ENCODE data around the gene ANP32E. TPM values are rescaled to one million over a fixed set of nuclear protein-coding genes. Genes with fewer than 3 reads are reported as not detected.

The ANP32E gene
- total and polyA plus RNA-seq, 2 of the 13 experiments (the other 11 are each of a cell fraction or from before 2014, with no cell fraction given), result 10.3 to 53.0 TPM

GRCh38 chr1:150280138-150280707 is 44.3 kb upstream of the ANP32E start:
- ChIA-PET CTCF (ENCODE audit: low intra/inter-chr PET ratio, low total read pairs) (interaction anchor here (1.3 to 2.9 kb wide), 2 partner anchors 23 to 24 kb away, joined by 3 to 45 read pairs; partner anchors contain the start of gene CA14), POLR2A (interaction anchor here (1.0 to 2.3 kb wide), 9 partner anchors 10 to 235 kb away, joined by 3 to 24 read pairs (median 5); partner anchors contain the start of genes ANP32E, APH1A, CA14 and FALEC)
- peak overlapping the region; percentile 38; the same call in 1 of the 2 replicates for H3K9ac ChIP-seq (ENCODE audit: insufficient read depth, low read depth, low read length)
- peak overlapping the region; percentile 87 for H2AFZ ChIP-seq (ENCODE audit: low read length)
- FAIRE-seq (no peak), ATAC-seq (peak; percentile 78), DNase-seq (ENCODE audit: low spot score) (peak; percentile 70)
- no TSS peak for BruUV-seq (replicated peaks)
- H3K36me3 ChIP-seq (replicated peaks in 1 of 2; ENCODE audit: control insufficient read depth in 1 of 2, insufficient read depth in 2 of 2, low read length in 2 of 2), result no peaks in the 10 kb centered on the region
- H3K9me3 ChIP-seq (ENCODE audit: low read length), result no peaks in the 10 kb centered on the region
- no peaks in the 10 kb centered on the region for H3K79me2 ChIP-seq (ENCODE audit: insufficient read depth, low read length)
- peak overlapping the region; percentile 36 for H3K27ac ChIP-seq (ENCODE audit: extremely low read length, insufficient read depth, low read length)
- H4K20me1 ChIP-seq (ENCODE audit: insufficient read depth, low read length), result no peaks in the 10 kb centered on the region
- intact Hi-C loops (cut with micrococcal nuclease; ENCODE audit: unreplicated experiment), result no loop called here
- no peaks in the 10 kb centered on the region for H3K27me3 ChIP-seq (ENCODE audit: control insufficient read depth in 1 of 2, insufficient read depth in 2 of 2, low read length in 2 of 2)
- H3K4me3 ChIP-seq (replicated peaks in 1 of 3; ENCODE audit: insufficient read depth in 1 of 3, low read depth in 2 of 3, low read length in 3 of 3), result peak overlapping the region in 2 of 3 experiments; percentile 15 to 33; a peak in 3 of 6 replicates
- 15% methylated on average over 6 of the region's 6 CpGs for WGBS (ENCODE audit: low lambda C conversion rate)
- peak overlapping the region; percentile 66 for H3K4me2 ChIP-seq (ENCODE audit: low read depth, low read length)
- in situ Hi-C loops (cut with HindIII; ENCODE audit: extremely low pct_ligation_motif_present, low pct_unique_long_range_greater_than_20kb), result no loop called here
- H3K4me1 ChIP-seq (ENCODE audit: insufficient read depth, low read length), result peaks cover 33% of the 10 kb centered on the region
- TF ChIP-seq MED13 (CRISPR knock-in tag; IDR thresholded peaks at IDR 0.05) (0 out of 2 replicates have a peak, but pooled peaks have one; percentile 34), KLF12 (CRISPR knock-in tag; IDR thresholded peaks at IDR 0.05; ENCODE audit: borderline replicate concordance) (no peak), THAP11 (CRISPR knock-in tag; IDR thresholded peaks at IDR 0.05) (peak; percentile 55), SIN3B (IDR thresholded peaks at IDR 0.05; ENCODE audit: low read length) (no peak), HNF4A (CRISPR knock-in tag; IDR thresholded peaks at IDR 0.05) (peak; percentile 79), NFE2L2 (IDR thresholded peaks at IDR 0.05; ENCODE audit: low read length) (peak; percentile 52; the same call in 1 of the 2 replicates), AFF4 (CRISPR knock-in tag; IDR thresholded peaks at IDR 0.05) (no peak), POLR2AphosphoS5 (IDR thresholded peaks at IDR 0.05; ENCODE audit: low read depth, low read length) (peak; percentile 50; the same call in 1 of the 2 replicates), XRCC5 (optimal IDR thresholded peaks at IDR 0.05; ENCODE audit: low read length) (peak; percentile 44), GATAD2A (CRISPR knock-in tag; IDR thresholded peaks at IDR 0.05) (0 out of 2 replicates have a peak, but pooled peaks have one; percentile 10), MAFF (IDR thresholded peaks at IDR 0.05; ENCODE audit: low read depth, low read length) (peak; percentile 67; the same call in 1 of the 2 replicates), MAX (IDR thresholded peaks at IDR 0.05) (peak; percentile 47), ZNF782 (CRISPR knock-in tag; IDR thresholded peaks at IDR 0.05; ENCODE audit: borderline replicate concordance) (no peak), POGZ (CRISPR knock-in tag; IDR thresholded peaks at IDR 0.05) (peak; percentile 32; the same call in 1 of the 2 replicates), DRAP1 (CRISPR knock-in tag; IDR thresholded peaks at IDR 0.05) (peak; percentile 34; the same call in 1 of the 2 replicates), HIC2 (CRISPR knock-in tag; IDR thresholded peaks at IDR 0.05; ENCODE audit: low read depth) (0 out of 2 replicates have a peak, but pooled peaks have one; percentile 25), HOXA5 (CRISPR knock-in tag; IDR thresholded peaks at IDR 0.05) (0 out of 2 replicates have a peak, but pooled peaks have one; percentile 18), NR2C2 (CRISPR knock-in tag; IDR thresholded peaks at IDR 0.05; ENCODE audit: borderline replicate concordance) (peak; percentile 42; the same call in 1 of the 2 replicates), POLR2A (IDR thresholded peaks at IDR 0.05; ENCODE audit: insufficient read depth in 1 of 2, low read depth in 2 of 2, low read length in 2 of 2) (0 out of 4 replicates have a peak, but pooled peaks of 1 of the 2 experiments have one; percentile 17), ZNF543 (CRISPR knock-in tag; IDR thresholded peaks at IDR 0.05) (no peak), ZNF644 (CRISPR knock-in tag; IDR thresholded peaks at IDR 0.05; ENCODE audit: low read depth) (peak; percentile 67)
